Smooth muscle cell (in vitro differentiated cells): ENCODE data around the gene IL1RAPL1. TPM values are rescaled to one million over a fixed set of nuclear protein-coding genes. Genes with fewer than 3 reads are reported as not detected.

ENCODE experiments used
- DNase-seq: peaks from one replicate; lab custom pipeline; 2025; ENCODE audit not compliant: unreplicated experiment; lab: John Stamatoyannopoulos, UW
- H2AFZ ChIP-seq: fragments of 200-600 bp; sonication (generic); 2 replicates; pipeline ENCODE4 v1.6.0; 2016; ENCODE audit warnings: antibody characterized with exemption, low read depth, mild to moderate bottlenecking
- H3F3A ChIP-seq: fragments of 200-600 bp; sonication (generic); 2 replicates; pipeline ENCODE4 v1.6.0; 2017; ENCODE audit warnings: antibody characterized with exemption, low read depth
- H3K27ac ChIP-seq: fragments of 200-600 bp; sonication (generic); 2 replicates; pipeline ENCODE4 v1.5.1; 2016; ENCODE audit warnings: low read depth, mild to moderate bottlenecking
- H3K27me3 ChIP-seq: fragments of 200-600 bp; sonication (generic); 2 replicates; pipeline ENCODE4 v1.6.1; 2016; ENCODE audit warnings: low read depth, mild to moderate bottlenecking
- H3K36me3 ChIP-seq: fragments of 200-600 bp; sonication (generic); 2 replicates; pipeline ENCODE4 v1.5.1; 2016; ENCODE audit warnings: low read depth
- H3K4me1 ChIP-seq: fragments of 200-600 bp; sonication (generic); 2 replicates; pipeline ENCODE4 v1.5.1; 2016; ENCODE audit warnings: low read depth
- H3K4me2 ChIP-seq: fragments of 200-600 bp; sonication (generic); 2 replicates; pipeline ENCODE4 v1.6.0; 2016; ENCODE audit warnings: mild to moderate bottlenecking
- H3K4me3 ChIP-seq: fragments of 200-600 bp; sonication (generic); 2 replicates; pipeline ENCODE4 v1.5.1; 2016; ENCODE audit warnings: mild to moderate bottlenecking
- H3K79me2 ChIP-seq: fragments of 200-600 bp; sonication (generic); 2 replicates; pipeline ENCODE4 v1.6.0; 2016; ENCODE audit warnings: low read depth, mild to moderate bottlenecking
- H3K9ac ChIP-seq: fragments of 200-600 bp; sonication (generic); 2 replicates; pipeline ENCODE4 v1.6.0; 2016; ENCODE audit warnings: low read depth
- H3K9me3 ChIP-seq: fragments of 200-600 bp; sonication (generic); replicated peaks from 2 replicates; pipeline ENCODE4 v1.5.1; 2016; ENCODE audit warnings: low read depth
- H4K20me1 ChIP-seq: fragments of 200-600 bp; sonication (generic); 2 replicates; pipeline ENCODE4 v1.6.0; 2016; ENCODE audit warnings: low read depth
- WGBS: methylation state at CpG from one replicate; pipeline ENCODE4 v1.1.7; 2016; ENCODE audit warnings: low lambda C conversion rate; 5-methylcytosine and 5-hydroxymethylcytosine counted together
- polyA plus RNA-seq: library from polyadenylated mRNA; unstranded; fragments of >200 nt; fragmentation: Nextera tagmentation; extraction: Ambion mirVana; gene quantifications from 2 replicates; pipeline ENCODE4 v1.2.1, GENCODE V29; 2016
- total RNA-seq: library from RNA; depleted of rRNA; stranded (reverse); fragments of >200 nt; gene quantifications from 2 replicates; pipeline ENCODE4 v1.2.3, GENCODE V29; 2014
- TF ChIP-seq, protein P1 (sequence below): fragments of 200-600 bp; sonication (generic); IDR thresholded peaks from 2 replicates; pipeline ENCODE4 v1.5.1; 2017; ENCODE audit warnings: borderline replicate concordance, mild to moderate bottlenecking, antibody characterized with exemption; ENCODE audit not compliant: insufficient read depth, poor library complexity, severe bottlenecking

Gene IL1RAPL1
- total and polyA plus RNA-seq, 2 experiments from 2014 or later = 0.04 TPM; not detected in 1

DNA sequence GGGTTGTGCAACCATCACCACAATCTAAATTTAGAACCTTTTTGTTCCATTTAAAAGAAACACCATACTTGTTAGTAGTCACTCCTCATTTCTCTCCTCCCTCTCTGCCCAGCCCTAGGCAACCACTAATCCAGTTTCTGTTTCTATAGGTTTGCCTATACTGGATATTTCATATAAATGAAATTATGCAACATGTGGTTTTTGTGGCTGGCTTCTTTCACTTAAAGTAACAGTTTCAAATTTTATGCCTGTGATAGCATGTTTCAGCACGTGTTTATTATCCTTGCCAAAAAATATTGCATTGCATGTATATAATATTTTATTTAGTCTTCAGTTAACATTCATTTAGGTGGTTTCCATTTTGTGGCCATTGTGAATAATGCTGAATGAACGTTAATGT, 437.6 kb downstream of the IL1RAPL1 start:
- TF ChIP-seq, protein P1, sequence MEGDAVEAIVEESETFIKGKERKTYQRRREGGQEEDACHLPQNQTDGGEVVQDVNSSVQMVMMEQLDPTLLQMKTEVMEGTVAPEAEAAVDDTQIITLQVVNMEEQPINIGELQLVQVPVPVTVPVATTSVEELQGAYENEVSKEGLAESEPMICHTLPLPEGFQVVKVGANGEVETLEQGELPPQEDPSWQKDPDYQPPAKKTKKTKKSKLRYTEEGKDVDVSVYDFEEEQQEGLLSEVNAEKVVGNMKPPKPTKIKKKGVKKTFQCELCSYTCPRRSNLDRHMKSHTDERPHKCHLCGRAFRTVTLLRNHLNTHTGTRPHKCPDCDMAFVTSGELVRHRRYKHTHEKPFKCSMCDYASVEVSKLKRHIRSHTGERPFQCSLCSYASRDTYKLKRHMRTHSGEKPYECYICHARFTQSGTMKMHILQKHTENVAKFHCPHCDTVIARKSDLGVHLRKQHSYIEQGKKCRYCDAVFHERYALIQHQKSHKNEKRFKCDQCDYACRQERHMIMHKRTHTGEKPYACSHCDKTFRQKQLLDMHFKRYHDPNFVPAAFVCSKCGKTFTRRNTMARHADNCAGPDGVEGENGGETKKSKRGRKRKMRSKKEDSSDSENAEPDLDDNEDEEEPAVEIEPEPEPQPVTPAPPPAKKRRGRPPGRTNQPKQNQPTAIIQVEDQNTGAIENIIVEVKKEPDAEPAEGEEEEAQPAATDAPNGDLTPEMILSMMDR = no peak
- no peak overlapping the region for H3K9ac ChIP-seq
- no peak for DNase-seq
- H2AFZ ChIP-seq = no peak overlapping the region
- no peaks in the 10 kb centered on the region for H4K20me1 ChIP-seq
- WGBS = 65% methylated on average over 2 of the region's 2 CpGs
- H3K36me3 ChIP-seq = no peaks in the 10 kb centered on the region
- no peak overlapping the region for H3K4me3 ChIP-seq
- H3K9me3 ChIP-seq = no peaks in the 10 kb centered on the region
- H3K4me2 ChIP-seq = no peak overlapping the region
- no peak overlapping the region for H3K27ac ChIP-seq
- H3K27me3 ChIP-seq = no peaks in the 10 kb centered on the region
- no peaks in the 10 kb centered on the region for H3F3A ChIP-seq
- no peaks in the 10 kb centered on the region for H3K79me2 ChIP-seq
- no peaks in the 10 kb centered on the region for H3K4me1 ChIP-seq

DNA sequence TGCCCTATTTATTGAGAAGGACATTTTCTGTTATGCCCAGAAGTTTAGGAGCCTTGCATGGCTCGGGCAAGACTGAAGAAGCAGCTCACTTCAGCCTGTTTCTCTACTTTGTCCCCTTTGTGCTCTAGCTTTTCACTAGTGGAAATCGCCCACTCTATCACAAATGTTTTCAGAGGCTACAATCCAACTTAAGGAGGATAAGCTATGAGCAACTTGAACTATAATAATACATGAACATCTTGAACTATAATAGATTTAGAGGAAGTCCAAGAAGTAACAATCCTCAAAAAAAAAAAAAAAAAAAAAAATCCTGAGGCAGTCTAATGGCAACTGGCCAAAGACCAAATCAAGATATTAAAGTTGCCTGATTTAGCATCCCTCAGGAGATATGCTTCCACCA, 452.3 kb downstream of the IL1RAPL1 start:
- Histone ChIP-seq H4K20me1 (no peaks in the 10 kb centered on the region), H3K4me1 (peaks cover 6% of the 10 kb centered on the region), H3F3A (no peaks in the 10 kb centered on the region), H3K79me2 (no peaks in the 10 kb centered on the region), H3K27ac (no peak overlapping the region), H3K4me3 (no peak overlapping the region), H3K9me3 (no peaks in the 10 kb centered on the region), H3K4me2 (no peak overlapping the region), H3K9ac (no peak overlapping the region), H3K36me3 (no peaks in the 10 kb centered on the region), H3K27me3 (no peaks in the 10 kb centered on the region), H2AFZ (no peak overlapping the region)
- WGBS = 64% methylated on average over 2 of the region's 2 CpGs
- TF ChIP-seq, protein P1 = no peak
- no peak for DNase-seq

DNA sequence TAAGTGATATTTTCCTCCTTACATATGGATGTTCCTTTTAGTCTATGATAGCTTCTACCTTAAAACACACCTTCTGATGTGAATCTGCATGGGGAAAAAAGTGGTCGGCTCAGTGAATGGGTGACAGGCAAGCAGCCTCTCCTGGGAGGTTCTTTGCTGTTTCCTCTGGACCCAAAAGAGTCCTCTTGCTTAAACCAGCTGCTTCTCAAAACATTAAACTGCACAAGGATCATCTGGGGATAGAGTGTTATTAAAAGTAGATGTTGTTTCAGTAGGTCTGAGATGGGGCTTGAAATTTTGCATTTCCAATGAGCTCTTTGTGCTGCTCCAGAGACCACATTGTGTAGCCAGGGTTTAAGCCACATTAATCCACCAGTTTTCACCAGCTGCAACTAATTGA, 452.9 kb downstream of the IL1RAPL1 start:
- TF ChIP-seq, protein P1 = no peak
- no peak overlapping the region for H3K4me3 ChIP-seq
- DNase-seq = no peak
- no peaks in the 10 kb centered on the region for H3K36me3 ChIP-seq
- H4K20me1 ChIP-seq = no peaks in the 10 kb centered on the region
- H3K27me3 ChIP-seq = no peaks in the 10 kb centered on the region
- WGBS = 77% methylated on average over 1 of the region's 1 CpG
- no peak overlapping the region for H2AFZ ChIP-seq
- H3K9ac ChIP-seq = no peak overlapping the region
- H3K4me1 ChIP-seq = peaks cover 6% of the 10 kb centered on the region
- H3K27ac ChIP-seq = no peak overlapping the region
- no peaks in the 10 kb centered on the region for H3K79me2 ChIP-seq
- H3K9me3 ChIP-seq = no peaks in the 10 kb centered on the region
- no peaks in the 10 kb centered on the region for H3F3A ChIP-seq
- no peak overlapping the region for H3K4me2 ChIP-seq

DNA sequence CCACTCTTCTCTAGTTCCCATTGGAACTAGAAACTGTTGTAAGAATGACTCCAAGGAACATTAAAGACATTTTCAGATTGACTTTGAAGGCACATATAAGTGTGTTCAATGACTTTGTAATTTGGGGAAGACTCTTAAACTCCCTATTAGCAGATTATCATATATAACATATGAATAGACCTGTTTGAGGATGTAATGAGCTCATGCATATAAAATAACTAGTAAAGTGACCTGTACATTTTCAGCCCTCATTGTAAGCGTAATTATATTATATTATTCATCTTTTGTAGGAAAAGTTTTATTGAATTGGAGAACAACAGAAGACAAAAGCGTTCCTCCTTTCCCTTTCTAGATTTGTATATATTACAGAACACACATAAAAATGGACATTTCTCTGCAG, 455.1 kb downstream of the IL1RAPL1 start:
- H3K27ac ChIP-seq = no peak overlapping the region
- no peak overlapping the region for H2AFZ ChIP-seq
- no peaks in the 10 kb centered on the region for H4K20me1 ChIP-seq
- H3K36me3 ChIP-seq = no peaks in the 10 kb centered on the region
- H3K9ac ChIP-seq = no peak overlapping the region
- DNase-seq = no peak
- 72% methylated on average over 2 of the region's 2 CpGs for WGBS
- H3K4me2 ChIP-seq = no peak overlapping the region
- no peaks in the 10 kb centered on the region for H3F3A ChIP-seq
- no peaks in the 10 kb centered on the region for H3K79me2 ChIP-seq
- TF ChIP-seq, protein P1 = no peak
- no peaks in the 10 kb centered on the region for H3K9me3 ChIP-seq
- H3K4me1 ChIP-seq = peaks cover 6% of the 10 kb centered on the region
- no peak overlapping the region for H3K4me3 ChIP-seq
- H3K27me3 ChIP-seq = no peaks in the 10 kb centered on the region
